ENCODE data around the gene NUMB. TPM values are rescaled to one million over a fixed set of nuclear protein-coding genes. Genes with fewer than 3 reads are reported as not detected.

NUMB gene
- total RNA-seq, 2 donors from 2014 or later, result 43.8 to 45.2 TPM

GRCh38 chr14:73344319-73344718, 114.0 kb downstream of the NUMB start:
- WGBS, 2 donors, result 91 to 93% methylated on average over 1 of the region's 1 CpG
- Histone ChIP-seq H3K36me3 (replicated peaks in 1 of 2; ENCODE audit: insufficient read depth in 1 of 2, low read depth in 2 of 2) (no peaks in the 10 kb centered on the region), H3K9me3 (no peaks in the 10 kb centered on the region), H3K4me3 (no peak overlapping the region), H3K27me3 (no peaks in the 10 kb centered on the region), H3K27ac (no peak overlapping the region), H3K4me1 (peaks cover 3% of the 10 kb centered on the region)
- no peak for TF ChIP-seq POLR2A (IDR thresholded peaks at IDR 0.05)
- TF ChIP-seq, protein P1, sequence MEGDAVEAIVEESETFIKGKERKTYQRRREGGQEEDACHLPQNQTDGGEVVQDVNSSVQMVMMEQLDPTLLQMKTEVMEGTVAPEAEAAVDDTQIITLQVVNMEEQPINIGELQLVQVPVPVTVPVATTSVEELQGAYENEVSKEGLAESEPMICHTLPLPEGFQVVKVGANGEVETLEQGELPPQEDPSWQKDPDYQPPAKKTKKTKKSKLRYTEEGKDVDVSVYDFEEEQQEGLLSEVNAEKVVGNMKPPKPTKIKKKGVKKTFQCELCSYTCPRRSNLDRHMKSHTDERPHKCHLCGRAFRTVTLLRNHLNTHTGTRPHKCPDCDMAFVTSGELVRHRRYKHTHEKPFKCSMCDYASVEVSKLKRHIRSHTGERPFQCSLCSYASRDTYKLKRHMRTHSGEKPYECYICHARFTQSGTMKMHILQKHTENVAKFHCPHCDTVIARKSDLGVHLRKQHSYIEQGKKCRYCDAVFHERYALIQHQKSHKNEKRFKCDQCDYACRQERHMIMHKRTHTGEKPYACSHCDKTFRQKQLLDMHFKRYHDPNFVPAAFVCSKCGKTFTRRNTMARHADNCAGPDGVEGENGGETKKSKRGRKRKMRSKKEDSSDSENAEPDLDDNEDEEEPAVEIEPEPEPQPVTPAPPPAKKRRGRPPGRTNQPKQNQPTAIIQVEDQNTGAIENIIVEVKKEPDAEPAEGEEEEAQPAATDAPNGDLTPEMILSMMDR (IDR thresholded peaks at IDR 0.05), result no peak
- ATAC-seq (no peak), DNase-seq (no peak)
- intact Hi-C loops (cut with DNase I), result no loop called here

DNA sequence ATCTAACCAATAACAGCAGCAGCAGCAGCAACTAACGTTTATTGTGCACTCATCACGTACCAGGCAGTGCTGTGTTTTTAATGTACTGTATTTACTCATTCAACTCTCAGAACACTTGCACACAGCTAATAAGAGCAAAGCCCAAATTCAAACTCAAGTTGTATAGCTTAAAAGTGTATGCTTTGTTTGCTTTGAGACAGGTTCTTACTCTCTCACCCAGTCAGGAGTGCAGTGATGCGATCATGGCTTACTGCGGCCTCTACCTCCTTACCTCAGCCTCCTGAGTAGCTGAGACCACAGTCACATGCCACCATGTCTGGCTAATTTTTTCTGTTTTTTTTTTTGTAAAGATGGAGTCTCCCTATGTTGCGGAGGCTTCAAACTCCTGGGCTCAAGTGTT, 115.7 kb downstream of the NUMB start:
- no peak for ATAC-seq
- DNase-seq, result no peak
- 78 to 82% methylated on average over 5 of the region's 5 CpGs for WGBS, 2 donors
- no peaks in the 10 kb centered on the region for H3K27me3 ChIP-seq
- no peaks in the 10 kb centered on the region for H3K36me3 ChIP-seq (replicated peaks in 1 of 2; ENCODE audit: insufficient read depth in 1 of 2, low read depth in 2 of 2)
- H3K4me1 ChIP-seq, result peaks cover 3% of the 10 kb centered on the region
- no peak overlapping the region for H3K4me3 ChIP-seq
- TF ChIP-seq, protein P1 (IDR thresholded peaks at IDR 0.05), result no peak
- TF ChIP-seq POLR2A (IDR thresholded peaks at IDR 0.05), result no peak
- H3K9me3 ChIP-seq, result no peaks in the 10 kb centered on the region
- intact Hi-C loops (cut with DNase I), result no loop called here
- no peak overlapping the region for H3K27ac ChIP-seq

DNA sequence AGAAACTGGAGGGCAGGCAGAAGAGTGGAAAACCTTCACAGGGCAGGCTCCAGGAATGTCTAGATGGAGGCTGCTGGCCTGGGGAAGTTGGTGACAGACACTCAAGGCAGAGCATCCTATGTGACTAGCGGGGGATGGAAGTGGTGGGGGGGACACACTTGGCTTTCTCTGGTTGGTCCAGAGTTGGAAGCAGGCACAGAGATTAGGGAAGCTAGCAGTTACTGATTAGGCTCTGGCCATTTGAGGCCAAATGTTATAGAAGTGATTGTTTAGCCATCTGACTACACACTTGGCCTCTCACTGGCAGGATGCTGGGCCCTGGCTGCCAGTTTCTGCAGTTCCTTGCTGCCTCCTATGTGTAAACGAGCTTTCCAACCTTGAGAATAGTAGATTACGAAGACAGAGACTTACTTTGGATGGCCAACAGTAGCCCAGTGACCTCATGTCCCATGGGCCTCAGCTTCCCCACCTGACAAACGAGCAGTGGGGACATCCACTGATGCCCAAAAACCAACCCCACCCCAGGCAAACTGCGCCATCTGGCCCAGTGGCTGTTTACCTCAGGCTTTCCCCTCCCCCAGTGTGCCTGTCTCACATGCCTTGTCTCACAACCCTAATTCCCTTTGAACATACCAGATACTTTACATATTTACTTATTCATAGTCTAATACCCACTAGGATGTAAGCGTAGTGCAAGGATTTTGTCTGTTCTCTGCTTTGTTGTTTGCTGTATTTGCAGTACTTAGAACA, 118.3 kb downstream of the NUMB start:
- TF ChIP-seq, protein P1 (IDR thresholded peaks at IDR 0.05), result no peak
- no peak for TF ChIP-seq POLR2A (IDR thresholded peaks at IDR 0.05)
- ATAC-seq, result no peak
- intact Hi-C loops (cut with DNase I), result no loop called here
- Histone ChIP-seq H3K27ac (no peak overlapping the region), H3K27me3 (no peaks in the 10 kb centered on the region), H3K36me3 (replicated peaks in 1 of 2; ENCODE audit: insufficient read depth in 1 of 2, low read depth in 2 of 2) (no peaks in the 10 kb centered on the region), H3K4me3 (no peak overlapping the region), H3K4me1 (peaks cover 3% of the 10 kb centered on the region), H3K9me3 (no peaks in the 10 kb centered on the region)
- 85 to 92% methylated on average over 5 to 6 of the region's 6 CpGs for WGBS, 2 donors
- DNase-seq, result no peak

DNA sequence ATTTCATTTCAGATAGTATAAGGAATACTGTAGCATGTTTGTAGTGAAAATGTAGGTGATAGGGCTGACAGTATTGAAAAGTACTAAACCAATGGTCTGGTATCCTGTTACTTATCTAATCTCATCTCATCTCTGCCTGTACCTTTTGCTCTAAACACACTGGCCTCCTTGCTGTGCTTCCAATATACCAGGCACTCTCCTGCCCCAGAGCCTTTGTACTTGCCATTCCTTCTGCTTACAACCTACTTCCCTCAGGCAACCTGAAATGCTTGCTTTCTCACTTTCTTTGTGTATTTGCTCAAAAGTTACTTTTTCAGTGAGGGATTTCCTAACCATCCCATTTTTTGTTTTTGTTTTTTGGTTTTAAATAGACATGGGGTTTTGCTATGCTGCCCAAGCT, 119.1 kb downstream of the NUMB start:
- intact Hi-C loops (cut with DNase I), result no loop called here
- no peak for ATAC-seq
- DNase-seq, result no peak
- TF ChIP-seq, protein P1 (IDR thresholded peaks at IDR 0.05), result no peak
- no peak for TF ChIP-seq POLR2A (IDR thresholded peaks at IDR 0.05)
- H3K36me3 ChIP-seq (replicated peaks in 1 of 2; ENCODE audit: insufficient read depth in 1 of 2, low read depth in 2 of 2), result no peaks in the 10 kb centered on the region
- H3K27ac ChIP-seq, result no peak overlapping the region
- no peaks in the 10 kb centered on the region for H3K9me3 ChIP-seq
- H3K4me1 ChIP-seq, result peaks cover under 1% of the 10 kb centered on the region
- H3K4me3 ChIP-seq, result no peak overlapping the region
- H3K27me3 ChIP-seq, result no peaks in the 10 kb centered on the region

DNA sequence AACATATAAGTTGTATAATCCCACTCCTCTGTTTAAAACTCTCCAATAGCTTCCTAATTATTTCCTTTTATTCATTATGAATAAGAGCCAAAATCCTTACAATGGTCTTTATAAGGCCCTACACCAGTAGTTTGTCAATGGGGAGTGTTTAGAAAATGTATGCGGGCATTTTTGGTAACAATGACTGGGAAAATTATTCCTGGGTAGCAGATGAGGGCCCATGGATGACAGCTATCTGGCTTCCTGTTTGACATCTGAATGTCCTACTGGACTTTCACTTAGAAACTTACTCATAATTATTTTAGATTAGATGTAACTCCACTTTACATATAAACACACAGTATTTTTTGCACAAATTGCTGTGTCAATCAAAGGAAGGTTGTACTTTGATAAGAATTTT, 119.8 kb downstream of the NUMB start:
- no peak overlapping the region for H3K27ac ChIP-seq
- intact Hi-C loops (cut with DNase I), result no loop called here
- no peaks in the 10 kb centered on the region for H3K4me1 ChIP-seq
- WGBS, 2 donors, result 93 to 100% methylated on average over 1 of the region's 1 CpG
- DNase-seq (no peak), ATAC-seq (no peak)
- TF ChIP-seq POLR2A (IDR thresholded peaks at IDR 0.05), result no peak
- TF ChIP-seq, protein P1 (IDR thresholded peaks at IDR 0.05), result no peak
- H3K27me3 ChIP-seq, result no peaks in the 10 kb centered on the region
- H3K36me3 ChIP-seq (replicated peaks in 1 of 2; ENCODE audit: insufficient read depth in 1 of 2, low read depth in 2 of 2), result no peaks in the 10 kb centered on the region
- no peaks in the 10 kb centered on the region for H3K9me3 ChIP-seq
- H3K4me3 ChIP-seq, result no peak overlapping the region
